Thyroid gland (tissue), 4 donors: ENCODE results near the gene CYP2W1.

Experiments used
- CTCF ChIP-seq, 6 experiments: fragments of 200-600 bp in 3 of 6; fragments of 450-650 bp in 3 of 6; sonication (generic) in 3 of 6; IDR thresholded peaks; one replicate each; pipeline ENCODE4 v1.5.1; 2016 to 2019; ENCODE audit warnings: antibody characterized with exemption in 6 of 6, mild to moderate bottlenecking in 2 of 6, inconsistent platforms in 1 of 6, moderate library complexity in 1 of 6
- POLR2A ChIP-seq, 2 donors: fragments of 450-650 bp; IDR thresholded peaks; one replicate each; pipeline ENCODE4 v1.6.1; 2017; ENCODE audit warnings: antibody characterized with exemption in 2 of 2, mild to moderate bottlenecking in 2 of 2, moderate library complexity in 1 of 2

- TF ChIP-seq POLR2A (IDR thresholded peaks at IDR 0.05): no peak
- TF ChIP-seq CTCF (IDR thresholded peaks at IDR 0.05): no peak
Observed at GRCh38 chr7:990352-990932, 7.5 kb downstream of the CYP2W1 start.
